GM18507 (cell line): ENCODE measurements around the gene QSER1.

ENCODE experiments used
- DNase-seq: peaks from one replicate; pipeline ENCODE4 v3.0.0; 2011; ENCODE audit warnings: low read depth; ENCODE audit not compliant: insufficient read length; ENCODE audit errors: extremely low spot score
- FAIRE-seq: peaks from 2 replicates; lab custom pipeline; 2011; peaks lifted over from hg19 to GRCh38; lab: Jason Lieb, UNC

QSER1 gene

DNA sequence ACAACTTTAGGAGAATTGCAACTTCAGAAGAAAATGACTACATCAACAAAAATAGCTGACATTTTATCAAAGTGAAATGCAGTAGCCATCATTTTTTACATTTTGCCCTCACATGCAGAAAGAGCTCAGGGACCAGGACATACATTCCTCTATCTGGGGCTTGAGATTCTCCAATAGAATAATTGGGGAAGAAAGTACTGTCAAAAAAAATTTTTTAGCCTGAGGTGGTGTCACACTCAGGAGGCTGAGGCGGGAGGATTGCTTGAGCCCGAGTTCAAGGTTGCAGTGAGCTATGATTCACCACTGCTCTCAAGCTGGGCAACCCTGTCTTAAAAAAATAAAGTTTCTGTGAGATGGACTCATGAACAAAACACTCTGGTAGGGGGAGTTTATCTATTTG is 90.9 kb downstream of the QSER1 start:
- FAIRE-seq (no peak), DNase-seq (no peak)

DNA sequence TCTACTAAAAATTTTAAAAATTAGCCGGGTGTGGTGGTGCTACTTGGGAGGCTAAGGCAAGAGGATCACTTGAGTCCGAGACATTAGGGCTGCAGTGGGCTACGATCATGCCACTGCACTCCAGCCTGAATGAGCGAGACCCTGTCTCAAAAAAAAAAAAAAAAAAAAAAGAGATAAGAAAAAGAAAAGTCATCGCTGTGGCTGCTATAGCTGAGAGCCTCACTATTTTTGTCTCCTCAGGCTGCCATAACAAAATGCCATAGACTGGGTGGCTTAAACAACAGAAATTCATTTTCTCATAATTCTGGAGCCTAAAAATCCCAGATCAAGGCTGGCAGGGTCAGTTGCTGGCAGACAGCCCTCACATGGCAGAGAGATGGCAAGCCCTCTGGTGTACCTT is 93.0 kb downstream of the QSER1 start:
- DNase-seq (no peak), FAIRE-seq (no peak)

- FAIRE-seq (no peak), DNase-seq (no peak)
Observed at GRCh38 chr11:32987851-32988250, 95.2 kb downstream of the QSER1 start.

DNA sequence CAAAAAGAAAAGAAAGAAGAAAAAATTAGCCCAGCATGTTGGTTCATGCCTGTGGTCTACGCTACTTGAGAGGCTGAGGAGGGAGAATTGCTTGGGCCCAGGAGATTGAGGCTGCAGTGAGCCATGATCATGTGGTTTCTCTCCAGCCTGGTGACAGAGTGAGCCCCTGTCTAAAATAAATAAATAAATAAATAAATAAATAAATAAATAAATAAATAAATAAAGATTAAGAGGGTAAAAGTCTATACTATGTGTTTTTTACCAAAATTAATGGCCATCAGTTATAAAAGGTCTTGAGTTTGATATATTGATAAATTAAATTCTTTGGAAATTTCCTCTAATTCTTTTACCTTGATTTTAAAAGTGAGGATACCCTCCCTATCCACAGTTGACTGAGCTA is 97.9 kb downstream of the QSER1 start:
- FAIRE-seq (no peak), DNase-seq (no peak)

GRCh38 chr11:32991427-32991826 is 98.8 kb downstream of the QSER1 start:
- FAIRE-seq (no peak), DNase-seq (no peak)

DNA sequence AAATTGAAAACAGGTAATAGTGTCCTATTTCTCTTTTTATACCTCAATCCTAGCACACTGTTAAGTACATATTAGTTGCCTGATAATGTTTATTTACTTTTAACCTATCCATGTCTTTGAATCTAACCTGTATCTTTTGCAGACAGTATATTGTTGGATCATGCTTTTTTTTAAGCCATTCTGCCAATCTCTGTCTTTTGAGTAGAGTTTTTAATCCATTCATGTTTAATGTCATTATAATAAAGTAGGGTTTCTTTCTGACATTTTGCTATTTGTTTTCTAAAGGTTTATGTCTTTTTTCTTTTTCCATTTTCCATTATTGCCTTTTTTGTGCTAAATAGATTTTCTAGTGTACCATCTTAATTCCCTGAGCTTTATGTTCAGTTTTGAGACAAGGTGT is 99.3 kb downstream of the QSER1 start:
- DNase-seq, result no peak
- no peak for FAIRE-seq

- FAIRE-seq, result no peak
- DNase-seq, result no peak
Observed at GRCh38 chr11:33000181-33000580, 107.6 kb downstream of the QSER1 start.

- no peak for DNase-seq
- FAIRE-seq, result no peak
Observed at GRCh38 chr11:33001281-33001680, 108.7 kb downstream of the QSER1 start.

- FAIRE-seq (no peak), DNase-seq (no peak)
Observed at GRCh38 chr11:33001751-33002542, 109.3 kb downstream of the QSER1 start.

DNA sequence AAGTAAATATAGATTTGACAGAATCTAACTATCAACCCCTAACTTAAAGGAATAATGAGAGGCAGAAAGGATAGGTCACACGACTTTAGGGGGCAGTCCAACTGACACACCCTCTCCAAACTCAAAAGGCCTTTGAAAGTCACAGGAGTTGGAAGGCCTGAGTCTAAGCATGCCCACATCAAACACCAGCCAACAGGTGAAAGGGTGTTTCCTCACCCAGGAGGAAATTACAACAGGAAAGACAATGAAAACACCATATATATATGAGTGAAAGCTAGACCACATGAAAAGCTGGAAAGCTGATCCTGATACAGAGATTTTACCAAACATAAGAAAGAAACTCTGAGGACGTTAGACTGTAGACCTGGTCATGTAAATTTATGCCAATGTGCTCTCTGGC is 112.6 kb downstream of the QSER1 start:
- FAIRE-seq (no peak), DNase-seq (no peak)

DNA sequence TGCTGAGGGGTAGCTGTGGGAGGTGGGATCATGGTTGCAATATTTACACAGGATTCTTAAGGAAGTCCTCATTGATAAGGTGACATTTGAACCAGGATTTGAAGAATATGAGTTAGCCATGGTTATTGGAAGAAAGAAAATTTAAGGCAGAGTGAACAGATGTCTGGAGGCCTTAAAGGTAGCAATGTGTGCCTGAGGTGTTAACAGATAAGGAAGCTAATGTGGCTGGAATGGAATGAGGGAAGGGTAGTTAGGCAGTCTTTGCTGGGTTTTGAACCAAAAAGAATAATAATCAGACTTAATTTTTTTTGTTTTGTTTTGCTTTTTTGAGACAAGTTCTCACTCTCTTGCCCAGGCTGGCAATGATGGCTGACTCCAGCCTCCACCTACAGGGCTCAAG is 113.4 kb downstream of the QSER1 start:
- FAIRE-seq (no peak), DNase-seq (no peak)

DNA sequence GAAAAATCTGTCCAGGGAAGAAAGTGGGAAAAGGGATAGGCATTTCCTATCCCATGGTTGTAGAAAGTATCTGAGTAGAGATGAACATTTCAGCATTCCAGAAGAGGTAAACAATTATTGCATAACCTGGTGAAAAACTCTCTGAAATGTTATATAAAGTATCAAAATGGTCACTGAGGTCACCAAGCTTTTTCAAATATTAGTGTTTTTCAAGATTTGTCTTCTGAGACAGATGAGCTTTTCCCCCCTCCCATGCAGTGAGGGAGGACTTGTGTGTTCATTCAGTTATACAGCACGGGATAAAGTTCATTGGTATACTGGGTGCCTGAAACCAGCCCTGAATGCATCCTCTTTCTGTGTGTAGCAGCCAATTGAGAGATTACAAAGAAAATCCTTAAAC is 121.1 kb downstream of the QSER1 start:
- no peak for DNase-seq
- FAIRE-seq, result no peak

DNA sequence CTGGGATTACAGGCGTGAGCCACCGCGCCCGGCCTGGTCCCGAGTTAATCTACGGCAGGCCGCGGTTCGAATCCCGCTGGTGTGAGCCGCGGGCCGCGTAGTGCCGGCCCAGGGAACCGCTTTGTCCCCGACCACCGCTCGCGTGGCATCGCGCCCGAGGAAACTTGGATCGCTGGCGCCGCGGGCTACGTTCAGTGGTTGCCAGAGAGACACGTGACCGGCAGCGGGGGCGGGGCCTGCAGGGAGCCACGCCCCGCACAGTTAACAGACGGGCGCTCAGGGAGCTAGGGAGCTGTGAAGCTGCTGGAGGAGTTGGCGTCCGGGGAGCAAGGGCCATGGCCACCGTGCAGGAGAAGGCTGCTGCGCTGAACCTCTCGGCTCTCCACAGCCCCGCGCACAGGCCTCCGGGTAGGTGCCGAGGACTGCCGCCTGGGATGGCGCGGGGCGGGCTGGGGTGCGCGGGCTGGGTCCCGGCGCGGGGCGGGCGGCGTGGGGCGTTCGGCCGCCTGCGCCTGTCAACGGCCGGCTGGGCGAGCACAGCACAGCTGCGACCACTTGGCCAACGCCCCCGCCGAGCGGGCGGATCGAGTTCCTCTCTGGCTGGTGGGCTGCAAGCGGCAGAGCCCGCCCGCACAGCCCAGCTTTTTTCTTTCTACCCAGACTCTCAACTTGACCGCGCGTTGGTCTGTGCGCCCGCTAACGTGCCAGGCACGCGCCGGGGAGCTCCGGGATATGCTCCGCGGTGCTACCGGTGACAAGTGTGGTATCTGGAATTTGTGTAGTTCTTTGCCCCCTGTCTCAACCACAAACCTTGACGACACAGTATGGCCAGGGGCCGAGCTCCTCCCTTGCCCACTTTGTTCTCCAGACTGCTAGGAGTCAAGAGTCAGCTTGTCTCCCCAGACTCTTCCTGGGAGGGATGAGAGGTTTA is 123.3 kb downstream of the QSER1 start, which contains the start of gene DEPDC7:
TSS of gene DEPDC7 (plus strand) at position 258 of the 931 bp plus-strand sequence. CDS start at position 336, 78 bp downstream.
- DNase-seq (peak; percentile 55), FAIRE-seq (peak; percentile 45)

GRCh38 chr11:33016654-33017053 is 124.0 kb downstream of the QSER1 start:
- FAIRE-seq (no peak), DNase-seq (no peak)

- FAIRE-seq (no peak), DNase-seq (no peak)
Observed at GRCh38 chr11:33017478-33017877, 124.9 kb downstream of the QSER1 start.

- FAIRE-seq, result no peak
Observed at GRCh38 chr11:33017965-33018364, 125.4 kb downstream of the QSER1 start.

GRCh38 chr11:33018840-33019239 is 126.2 kb downstream of the QSER1 start:
- DNase-seq (no peak), FAIRE-seq (no peak)

More at GRCh38 chr11:33017965-33018364, 125.4 kb downstream of the QSER1 start:
- no peak for DNase-seq

DNA sequence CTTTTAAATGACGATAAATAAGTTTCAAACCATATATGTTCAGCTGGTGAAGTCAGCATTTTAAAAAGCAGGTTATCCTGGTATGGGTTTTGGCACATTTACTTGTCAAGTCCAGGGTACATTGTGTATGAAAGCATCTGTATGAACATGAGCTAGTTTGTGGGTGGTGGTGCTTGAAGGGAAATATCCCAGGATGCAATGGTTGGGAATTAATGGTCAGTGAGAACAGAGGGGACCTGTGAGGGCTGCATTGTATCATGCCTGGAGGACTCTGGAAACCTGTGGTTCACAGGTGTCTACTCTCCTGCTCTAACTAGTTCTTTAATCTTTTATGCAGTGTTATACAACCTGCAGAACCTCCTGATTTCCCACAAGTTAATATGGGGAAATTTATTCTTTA is 128.9 kb downstream of the QSER1 start:
- FAIRE-seq (no peak), DNase-seq (no peak)

GRCh38 chr11:33021937-33022336 is 129.3 kb downstream of the QSER1 start:
- DNase-seq (no peak), FAIRE-seq (no peak)

DNA sequence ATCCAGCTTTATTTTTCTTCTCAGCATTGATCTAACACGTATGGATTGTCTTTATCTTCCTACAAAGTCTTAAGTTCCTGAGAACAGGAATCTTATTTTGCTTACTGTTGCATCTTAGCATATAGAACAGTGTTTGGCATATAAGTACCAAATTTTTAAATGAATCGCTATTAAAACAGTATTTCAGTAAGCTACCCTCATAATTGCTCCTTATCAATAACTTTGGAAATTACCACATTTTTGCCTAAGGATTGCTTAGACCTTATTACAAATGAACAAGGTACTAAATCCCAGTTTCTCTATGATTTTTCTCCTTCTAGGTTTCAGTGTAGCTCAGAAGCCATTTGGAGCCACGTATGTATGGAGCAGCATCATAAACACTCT is 132.7 kb downstream of the QSER1 start:
- DNase-seq (no peak), FAIRE-seq (no peak)

GRCh38 chr11:33027233-33027632 is 134.6 kb downstream of the QSER1 start:
- DNase-seq (no peak), FAIRE-seq (no peak)
